NCI-H748 treated with DMSO at 0.1 percent for 48 hours (cell line): ENCODE data around the gene HSPA1L.
"Not testable (repeated sequence)": the region's sequence is repeated elsewhere in the genome, so short reads cannot be mapped to it uniquely, and the experiment has no call there.

ENCODE experiments used
- DNase-seq: peaks from one replicate; lab custom pipeline; 2025; lab: John Stamatoyannopoulos, UW

The HSPA1L gene

GRCh38 chr6:31836474-31837368 is 21.6 kb upstream of the HSPA1L start:
- DNase-seq = no peak

- DNase-seq = no peak
Observed at GRCh38 chr6:31836047-31836473, 21.0 kb upstream of the HSPA1L start.

- peak; percentile 83 for DNase-seq
Observed at GRCh38 chr6:31834367-31835250, 19.5 kb upstream of the HSPA1L start.

GRCh38 chr6:31831350-31832215 is 16.5 kb upstream of the HSPA1L start:
- DNase-seq = no peak

GRCh38 chr6:31830886-31831335 is 15.8 kb upstream of the HSPA1L start:
- no peak for DNase-seq

- peak; percentile 67 for DNase-seq
Observed at GRCh38 chr6:31829633-31830283, 14.7 kb upstream of the HSPA1L start.

GRCh38 chr6:31827286-31828079 is 12.4 kb upstream of the HSPA1L start, which contains the start of gene HSPA1B:
TSS of gene HSPA1B (plus strand) at chr6:31827738. CDS start at chr6:31827951, 213 bp downstream.
- DNase-seq = peak; percentile 99

GRCh38 chr6:31826793-31827285 is 11.8 kb upstream of the HSPA1L start:
- no peak for DNase-seq

GRCh38 chr6:31825553-31825952 is 10.5 kb upstream of the HSPA1L start:
- no peak for DNase-seq

GRCh38 chr6:31823592-31824196 is 8.6 kb upstream of the HSPA1L start:
- not testable (repeated sequence) for DNase-seq

- DNase-seq = no peak
Observed at GRCh38 chr6:31822036-31822821, 7.1 kb upstream of the HSPA1L start.

- peak; percentile 81 for DNase-seq
Observed at GRCh38 chr6:31821301-31822035, 6.4 kb upstream of the HSPA1L start.

- not testable (repeated sequence) for DNase-seq
Observed at GRCh38 chr6:31820399-31820798, 5.3 kb upstream of the HSPA1L start.

- DNase-seq = no peak
Observed at GRCh38 chr6:31819871-31820299, 4.8 kb upstream of the HSPA1L start.

GRCh38 chr6:31817929-31818511 is 2.9 kb upstream of the HSPA1L start:
- DNase-seq = not testable (repeated sequence)

GRCh38 chr6:31817133-31817928 is 2.2 kb upstream of the HSPA1L start:
- not testable (repeated sequence) for DNase-seq

GRCh38 chr6:31814677-31815024 is 432 bp downstream of the HSPA1L start:
- DNase-seq = peak; percentile 98
